ENCODE measurements around the gene TDRD9.

The TDRD9 gene

GRCh38 chr14:104066279-104066678, 138.0 kb downstream of the TDRD9 start:
- no peak for DNase-seq (ENCODE audit: low read depth)
- no peak for TF ChIP-seq CTCF (IDR thresholded peaks at IDR 0.05; ENCODE audit: low read depth, low read length, missing control alignments)
- H3K4me3 ChIP-seq (ENCODE audit: low read depth, low read length), result no peak overlapping the region
- in situ Hi-C loops (cut with HindIII; ENCODE audit: low sequenced_read_pairs), result loop anchor here (10.0 kb wide), 1 partner anchor 549 kb away; no protein-coding TSS in a partner anchor

GRCh38 chr14:104066719-104067295, 138.6 kb downstream of the TDRD9 start:
- in situ Hi-C loops (cut with HindIII; ENCODE audit: low sequenced_read_pairs), result loop anchor here (10.0 kb wide), 1 partner anchor 548 kb away; no protein-coding TSS in a partner anchor
- no peak overlapping the region for H3K4me3 ChIP-seq (ENCODE audit: low read depth, low read length)
- DNase-seq (ENCODE audit: low read depth), result no peak
- TF ChIP-seq CTCF (IDR thresholded peaks at IDR 0.05; ENCODE audit: low read depth, low read length, missing control alignments), result no peak

- DNase-seq (ENCODE audit: low read depth), result no peak
- H3K4me3 ChIP-seq (ENCODE audit: low read depth, low read length), result no peak overlapping the region
- in situ Hi-C loops (cut with HindIII; ENCODE audit: low sequenced_read_pairs), result loop anchor here (10.0 kb wide), 1 partner anchor 545 kb away; no protein-coding TSS in a partner anchor
- no peak for TF ChIP-seq CTCF (IDR thresholded peaks at IDR 0.05; ENCODE audit: low read depth, low read length, missing control alignments)
Measured at GRCh38 chr14:104069541-104069940, 141.3 kb downstream of the TDRD9 start.

- no peak overlapping the region for H3K4me3 ChIP-seq (ENCODE audit: low read depth, low read length)
- in situ Hi-C loops (cut with HindIII; ENCODE audit: low sequenced_read_pairs), result no loop called here
- no peak for TF ChIP-seq CTCF (IDR thresholded peaks at IDR 0.05; ENCODE audit: low read depth, low read length, missing control alignments)
- DNase-seq (ENCODE audit: low read depth), result no peak
Measured at GRCh38 chr14:104072586-104072985, 144.3 kb downstream of the TDRD9 start.

- TF ChIP-seq CTCF (IDR thresholded peaks at IDR 0.05; ENCODE audit: low read depth, low read length, missing control alignments), result no peak
- no peak overlapping the region for H3K4me3 ChIP-seq (ENCODE audit: low read depth, low read length)
- in situ Hi-C loops (cut with HindIII; ENCODE audit: low sequenced_read_pairs), result no loop called here
- DNase-seq (ENCODE audit: low read depth), result no peak
Measured at GRCh38 chr14:104073764-104074163, 145.5 kb downstream of the TDRD9 start.

- in situ Hi-C loops (cut with HindIII; ENCODE audit: low sequenced_read_pairs), result no loop called here
- TF ChIP-seq CTCF (IDR thresholded peaks at IDR 0.05; ENCODE audit: low read depth, low read length, missing control alignments), result peak; percentile 42
- no peak overlapping the region for H3K4me3 ChIP-seq (ENCODE audit: low read depth, low read length)
- DNase-seq (ENCODE audit: low read depth), result no peak
Measured at GRCh38 chr14:104075530-104076151, 147.4 kb downstream of the TDRD9 start.

Measured in astrocyte of the cerebellum (primary cell).